HepG2 (cell line): ENCODE results near the gene DPP6. TPM values are rescaled to one million over a fixed set of nuclear protein-coding genes. Genes with fewer than 3 reads are reported as not detected.

Experiments
- AHDC1 ChIP-seq: sonication (generic); formaldehyde crosslinking; IDR thresholded peaks from 2 replicates; pipeline ENCODE4 v1.5.1; 2020; ENCODE audit warnings: mild to moderate bottlenecking, missing genetic modification reagents, borderline replicate concordance
- ATM ChIP-seq: fragments of 450-650 bp; IDR thresholded peaks from 2 replicates; pipeline ENCODE4 v1.7.1; 2017; ENCODE audit warnings: mild to moderate bottlenecking, borderline replicate concordance
- BRF2 ChIP-seq: sonication (generic); formaldehyde crosslinking; IDR thresholded peaks from 2 replicates; pipeline ENCODE4 v1.8.1; 2022; ENCODE audit warnings: mild to moderate bottlenecking, missing genetic modification reagents
- CBX2 ChIP-seq, 2 experiments: fragments of 200-600 bp in 1 of 2; sonication (generic); formaldehyde crosslinking in 1 of 2; IDR thresholded peaks; 2 replicates each; pipeline versions ENCODE4 v1.7.0 to v1.8.1; 2018 to 2022; ENCODE audit warnings: low read depth in 2 of 2, low read length in 1 of 2, mild to moderate bottlenecking in 1 of 2, missing genetic modification reagents in 1 of 2
- CEBPB ChIP-seq: IDR thresholded peaks from 2 replicates; pipeline ENCODE4 v1.6.1; 2011; ENCODE audit warnings: low read depth, low read length, improper control_type of control experiment, borderline replicate concordance
- CTCF ChIP-seq: sonication (generic); formaldehyde crosslinking; IDR thresholded peaks from 2 replicates; pipeline ENCODE4 v1.5.0; 2020; ENCODE audit warnings: mild to moderate bottlenecking, missing genetic modification reagents, moderate library complexity
- E2F1 ChIP-seq: sonication (generic); formaldehyde crosslinking; IDR thresholded peaks from 2 replicates; pipeline ENCODE4 v1.5.0; 2020; ENCODE audit warnings: missing genetic modification reagents
- HOXA9 ChIP-seq: sonication (generic); formaldehyde crosslinking; IDR thresholded peaks from 2 replicates; pipeline ENCODE4 v1.8.1; 2022; ENCODE audit warnings: missing genetic modification reagents, mild to moderate bottlenecking, moderate library complexity, borderline replicate concordance
- KLF11 ChIP-seq: IDR thresholded peaks from 2 replicates; pipeline ENCODE4 v1.6.1; 2016; ENCODE audit warnings: missing compliant biosample characterization
- KLF6 ChIP-seq: IDR thresholded peaks from 2 replicates; pipeline ENCODE4 v1.8.0; 2016; ENCODE audit warnings: missing biosample characterization, missing genetic modification reagents
- RAD21 ChIP-seq: fragments of 450-650 bp; formaldehyde crosslinking; IDR thresholded peaks from 2 replicates; pipeline ENCODE4 v1.5.0; 2020; ENCODE audit warnings: mild to moderate bottlenecking
- SATB2 ChIP-seq: sonication (generic); formaldehyde crosslinking; IDR thresholded peaks from 2 replicates; pipeline ENCODE4 v1.5.0; 2020; ENCODE audit warnings: missing genetic modification reagents
- SMC3 ChIP-seq: IDR thresholded peaks from 2 replicates; pipeline ENCODE4 v1.6.1; 2011; ENCODE audit warnings: low read length, improper control_type of control experiment
- SP4 ChIP-seq: sonication (generic); formaldehyde crosslinking; IDR thresholded peaks from 2 replicates; pipeline ENCODE4 v1.8.1; 2023; ENCODE audit warnings: mild to moderate bottlenecking, missing genetic modification reagents
- STAG1 ChIP-seq: sonication (generic); formaldehyde crosslinking; IDR thresholded peaks from 2 replicates; pipeline ENCODE4 v1.4.0; 2020; ENCODE audit warnings: missing genetic modification reagents
- TCF7L2 ChIP-seq: IDR thresholded peaks from 2 replicates; pipeline ENCODE4 v1.6.1; 2011; ENCODE audit warnings: mild to moderate bottlenecking, low read depth, low read length, moderate library complexity
- TOE1 ChIP-seq: sonication (generic); formaldehyde crosslinking; IDR thresholded peaks from 2 replicates; pipeline ENCODE4 v1.4.0; 2020; ENCODE audit warnings: mild to moderate bottlenecking, missing genetic modification reagents
- TOPORS ChIP-seq: sonication (generic); formaldehyde crosslinking; IDR thresholded peaks from 2 replicates; pipeline ENCODE4 v1.8.0; 2023; ENCODE audit warnings: mild to moderate bottlenecking, missing genetic modification reagents
- ZBTB1 ChIP-seq: sonication (generic); formaldehyde crosslinking; IDR thresholded peaks from 2 replicates; pipeline ENCODE4 v1.4.0; 2020; ENCODE audit warnings: missing genetic modification reagents, borderline replicate concordance
- ZBTB3 ChIP-seq: sonication (generic); formaldehyde crosslinking; IDR thresholded peaks from 2 replicates; pipeline ENCODE4 v1.4.0; 2020; ENCODE audit warnings: low read depth, mild to moderate bottlenecking, moderate library complexity, missing genetic modification reagents, borderline replicate concordance
- ZKSCAN8 ChIP-seq: IDR thresholded peaks from 2 replicates; pipeline ENCODE4 v1.6.1; 2016; ENCODE audit warnings: borderline replicate concordance, missing genetic modification reagents, missing compliant biosample characterization
- ZSCAN25 ChIP-seq: sonication (generic); formaldehyde crosslinking; IDR thresholded peaks from 2 replicates; pipeline ENCODE4 v1.8.0; 2022; ENCODE audit warnings: mild to moderate bottlenecking, missing genetic modification reagents
- polyA plus RNA-seq, 8 experiments: library from polyadenylated mRNA; depleted of rRNA in 3 of 8; stranded (reverse) in 7 of 8; unstranded in 1 of 8; fragments of >200 nt; fragmentation: Illumina TruSeq in 4 of 8; extraction: Trizol in 4 of 8; gene quantifications; 2 replicates each; pipeline versions ENCODE4 v1.2.1 to v1.2.3, GENCODE V29; 2011 to 2016; ENCODE audit warnings: low read depth in 4 of 8, missing spikeins in 1 of 8, mixed read lengths in 1 of 8; ENCODE audit not compliant: insufficient read depth in 1 of 8
- total RNA-seq, 5 experiments: library from RNA; depleted of rRNA; stranded (reverse); fragments of >200 nt; fragmentation: Illumina TruSeq; extraction: Trizol; gene quantifications; 2 replicates each; pipeline ENCODE4 v1.2.3, GENCODE V29; 2016; ENCODE audit warnings: low read depth in 1 of 5

The DPP6 gene
- total and polyA plus RNA-seq, 2 of the 13 experiments (the other 11 are each of a cell fraction or from before 2014, with no cell fraction given), result not detected

GRCh38 chr7:154503962-154504550 is 451.9 kb downstream of the DPP6 start (continued):
- no peak for TF ChIP-seq E2F1 (CRISPR knock-in tag)
- no peak for TF ChIP-seq KLF6
- TF ChIP-seq TOE1 (CRISPR knock-in tag), result no peak
- 0 out of 2 replicates have a peak, but pooled peaks have one; percentile 12 for TF ChIP-seq SMC3
- no peak for TF ChIP-seq ZKSCAN8 (CRISPR knock-in tag)
- TF ChIP-seq ATM, result no peak
- TF ChIP-seq STAG1 (CRISPR knock-in tag), result peak; percentile 59
- no peak for TF ChIP-seq ZSCAN25
- TF ChIP-seq SATB2, result no peak
- TF ChIP-seq HOXA9, result no peak
- TF ChIP-seq TCF7L2, result no peak
- TF ChIP-seq CEBPB, result no peak
- no peak for TF ChIP-seq ZBTB1 (CRISPR knock-in tag)
- 0 out of 2 replicates have a peak, but pooled peaks have one; percentile 12 for TF ChIP-seq RAD21 (CRISPR knock-in tag)
- TF ChIP-seq CTCF, result peak; percentile 58
- no peak for TF ChIP-seq SP4 (CRISPR knock-in tag)
- no peak for TF ChIP-seq KLF11 (CRISPR knock-in tag)
- TF ChIP-seq BRF2, result no peak
- no peak for TF ChIP-seq AHDC1 (CRISPR knock-in tag)
- no peak for TF ChIP-seq TOPORS
- TF ChIP-seq CBX2 (IDR thresholded peaks at IDR 0.05; ENCODE audit: low read depth, low read length), result no peak
- no peak for TF ChIP-seq CBX2 (CRISPR knock-in tag; IDR thresholded peaks at IDR 0.05; ENCODE audit: low read depth)
- TF ChIP-seq ZBTB3 (CRISPR knock-in tag), result no peak
